HG03439 (cell line): Measurements from ENCODE around the gene NPC2.
"Not testable (repeated sequence)": the region's sequence is repeated elsewhere in the genome, so short reads cannot be mapped to it uniquely, and the experiment has no call there.

ENCODE experiments used
- ATAC-seq: cut with Tn5 transposase; IDR thresholded peaks from one replicate; pipeline ENCODE4 v1.9.1; 2021; ENCODE audit warnings: mild to moderate bottlenecking, moderate library complexity; ENCODE audit not compliant: unreplicated experiment

Gene NPC2

GRCh38 chr14:74492776-74493342 is at the start of gene NPC2:
Gene NPC2, minus strand, starts transcription at chr14:74493305. Its CDS starts 31 bp downstream, at chr14:74493274.
- peak; percentile 12 for ATAC-seq

GRCh38 chr14:74542056-74542685 is 49.1 kb upstream of the NPC2 start:
- ATAC-seq, result no peak

- ATAC-seq, result no peak
These were observed 48.1 kb upstream of the NPC2 start for GRCh38 chr14:74541225-74541624.

GRCh38 chr14:74539503-74539902 is 46.4 kb upstream of the NPC2 start:
- ATAC-seq, result no peak

- no peak for ATAC-seq
These were observed 45.6 kb upstream of the NPC2 start for GRCh38 chr14:74538411-74539391.

- not testable (repeated sequence) for ATAC-seq
These were observed 43.2 kb upstream of the NPC2 start for GRCh38 chr14:74536336-74536735.

- no peak for ATAC-seq
These were observed 42.7 kb upstream of the NPC2 start for GRCh38 chr14:74535756-74536325.

GRCh38 chr14:74533576-74533975 is 40.5 kb upstream of the NPC2 start:
- no peak for ATAC-seq

- no peak for ATAC-seq
These were observed 39.1 kb upstream of the NPC2 start for GRCh38 chr14:74532246-74532645.

- no peak for ATAC-seq
These were observed 38.4 kb upstream of the NPC2 start for GRCh38 chr14:74531467-74531866.

GRCh38 chr14:74531006-74531405 is 37.9 kb upstream of the NPC2 start:
- ATAC-seq, result no peak

GRCh38 chr14:74528886-74529285 is 35.8 kb upstream of the NPC2 start:
- ATAC-seq, result no peak

GRCh38 chr14:74528406-74528805 is 35.3 kb upstream of the NPC2 start:
- ATAC-seq, result no peak

- no peak for ATAC-seq
These were observed 34.7 kb upstream of the NPC2 start for GRCh38 chr14:74527736-74528280.

GRCh38 chr14:74526854-74527585 is 33.9 kb upstream of the NPC2 start:
- ATAC-seq, result no peak

GRCh38 chr14:74525361-74525851 is 32.3 kb upstream of the NPC2 start:
- no peak for ATAC-seq

- no peak for ATAC-seq
These were observed 31.7 kb upstream of the NPC2 start for GRCh38 chr14:74524812-74525135.

- ATAC-seq, result no peak
These were observed 31.1 kb upstream of the NPC2 start for GRCh38 chr14:74524076-74524811.

- no peak for ATAC-seq
These were observed 29.6 kb upstream of the NPC2 start for GRCh38 chr14:74522740-74523139.

GRCh38 chr14:74521756-74522155 is 28.7 kb upstream of the NPC2 start:
- no peak for ATAC-seq
